A673 (cell line): ENCODE results near the gene NUP93. TPM values are rescaled to one million over a fixed set of nuclear protein-coding genes. Genes with fewer than 3 reads are reported as not detected.

Experiments used
- BruUV-seq: library from RNA; stranded (reverse); fragments of 400-500 nt; replicated peaks from 2 replicates; lab custom pipeline; 2021; lab: Mats Ljungman, UMichigan
- CTCF ChIA-PET: fragments of 300-600 bp; sonication (Branson Sonifier 250); formaldehyde crosslinking; loops from one replicate; lab custom pipeline; 2022; ENCODE audit warnings: antibody characterized with exemption; lab: Charles Lee
- POLR2A ChIA-PET: fragments of 300-600 bp; sonication (Branson Sonifier 250); formaldehyde crosslinking; loops from one replicate; lab custom pipeline; 2022; ENCODE audit warnings: antibody characterized with exemption; ENCODE audit not compliant: low non-redundant PET; lab: Charles Lee
- DNase-seq: peaks from one replicate; pipeline ENCODE4 v3.0.0-alpha.2; 2015; ENCODE audit warnings: low spot score
- H3K27ac ChIP-seq: fragments of 200-600 bp; sonication (generic); 2 replicates; pipeline ENCODE4 v1.5.1; 2016; ENCODE audit warnings: mixed run types, low read depth, mild to moderate bottlenecking, mixed read lengths, antibody characterized with exemption, low read length; ENCODE audit not compliant: poor library complexity, severe bottlenecking
- H3K27me3 ChIP-seq: fragments of 200-600 bp; sonication (generic); replicated peaks from 2 replicates; pipeline ENCODE4 v1.6.1; 2017; ENCODE audit warnings: mixed run types, low read depth, mild to moderate bottlenecking, mixed read lengths, antibody characterized with exemption, low read length; ENCODE audit not compliant: insufficient read depth, poor library complexity
- H3K36me3 ChIP-seq: fragments of 200-600 bp; sonication (generic); 2 replicates; pipeline ENCODE4 v1.6.1; 2016; ENCODE audit warnings: mixed run types, mild to moderate bottlenecking, mixed read lengths, antibody characterized with exemption, low read length; ENCODE audit not compliant: insufficient read depth, poor library complexity, severe bottlenecking
- H3K4me1 ChIP-seq: fragments of 200-600 bp; sonication (generic); 2 replicates; pipeline ENCODE4 v1.6.1; 2017; ENCODE audit warnings: mixed run types, mild to moderate bottlenecking, mixed read lengths, antibody characterized with exemption, low read length; ENCODE audit not compliant: insufficient read depth, poor library complexity, severe bottlenecking
- H3K4me3 ChIP-seq: fragments of 200-600 bp; sonication (generic); 2 replicates; pipeline ENCODE4 v1.5.1; 2016; ENCODE audit warnings: low read depth, mixed run types, mild to moderate bottlenecking, mixed read lengths, low read length; ENCODE audit not compliant: poor library complexity, severe bottlenecking
- H3K9me3 ChIP-seq: fragments of 200-600 bp; sonication (generic); 2 replicates; pipeline ENCODE4 v1.6.1; 2016; ENCODE audit warnings: mixed run types, low read depth, mild to moderate bottlenecking, mixed read lengths, antibody characterized with exemption, low read length; ENCODE audit not compliant: poor library complexity, severe bottlenecking
- CTCF ChIP-seq: fragments of 300-800, 200-600 bp; sonication (generic); conservative IDR thresholded peaks from 2 replicates; pipeline ENCODE4 v1.5.1; 2017; ENCODE audit warnings: low read depth, mild to moderate bottlenecking, antibody characterized with exemption, low read length, moderate library complexity, mixed read lengths
- EZH2 ChIP-seq: fragments of 200-600 bp; sonication (generic); IDR thresholded peaks from 2 replicates; pipeline ENCODE4 v1.6.1; 2017; ENCODE audit warnings: borderline replicate concordance, low read depth, mild to moderate bottlenecking, mixed read lengths, antibody characterized with exemption, low read length; ENCODE audit not compliant: poor library complexity, severe bottlenecking
- intact Hi-C: fragments of 100-400 bp; cut with micrococcal nuclease; formaldehyde crosslinking; loops from one replicate; pipeline ENCODE4 v1.10.0; 2022; ENCODE audit not compliant: unreplicated experiment
- total RNA-seq: library from RNA; stranded (reverse); gene quantifications from 2 replicates; pipeline ENCODE4 v1.2.3, GENCODE V29; 2021

NUP93 gene
- total RNA-seq, 1 experiment from 2014 or later: 155 TPM

DNA sequence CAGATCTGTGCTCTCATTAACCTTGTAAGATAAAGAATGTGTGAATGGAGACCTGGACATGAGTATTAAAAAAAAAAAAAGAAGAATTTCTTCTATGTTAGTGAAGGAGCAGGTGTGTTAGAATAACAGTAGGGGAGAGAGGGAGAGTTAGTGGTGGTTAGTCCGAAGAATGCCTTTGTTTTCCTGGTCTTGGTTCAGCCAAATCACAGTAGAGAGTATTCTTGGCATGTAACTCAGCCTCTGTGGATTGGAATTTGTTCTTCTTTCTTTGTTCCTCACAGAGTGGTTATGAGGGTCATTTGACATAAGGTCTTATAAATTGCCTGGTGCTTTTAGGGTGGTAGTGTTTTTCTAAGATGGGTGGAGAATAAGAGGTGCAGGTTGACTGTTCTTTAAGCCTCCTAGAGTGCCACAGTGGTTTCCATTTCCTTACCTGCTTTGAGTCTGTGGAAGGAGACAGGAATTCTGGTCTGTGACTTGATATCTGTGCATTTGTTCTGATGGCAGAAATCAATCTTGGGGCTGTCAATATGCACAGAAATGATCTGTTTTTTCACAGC is 17.6 kb downstream of the NUP93 start:
- H3K27ac ChIP-seq: no peak overlapping the region
- ChIA-PET CTCF (no interaction called here), POLR2A (no interaction called here)
- H3K4me1 ChIP-seq: peaks cover 11% of the 10 kb centered on the region
- intact Hi-C loops: no loop called here
- H3K4me3 ChIP-seq: no peak overlapping the region
- no peaks in the 10 kb centered on the region for H3K27me3 ChIP-seq
- TF ChIP-seq EZH2: no peak
- no peak for TF ChIP-seq CTCF
- no peaks in the 10 kb centered on the region for H3K36me3 ChIP-seq
- no peak for DNase-seq
- H3K9me3 ChIP-seq: no peaks in the 10 kb centered on the region
- BruUV-seq: no TSS peak

DNA sequence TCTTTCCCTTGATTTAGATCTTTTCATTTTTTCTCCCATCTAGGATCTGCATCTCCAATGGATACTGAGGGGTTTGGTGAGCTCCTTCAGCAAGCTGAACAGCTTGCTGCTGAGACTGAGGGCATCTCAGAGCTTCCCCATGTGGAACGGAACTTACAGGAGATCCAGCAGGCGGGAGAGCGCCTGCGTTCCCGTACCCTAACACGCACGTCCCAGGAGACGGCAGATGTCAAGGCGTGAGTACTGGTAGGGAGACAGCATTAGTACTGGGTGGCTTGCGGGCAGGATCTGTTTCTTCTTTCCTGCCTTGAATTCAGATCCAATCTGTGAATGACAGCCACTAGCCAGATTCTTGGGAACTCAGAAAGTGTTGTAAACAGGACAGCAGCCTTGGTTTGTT is 18.3 kb downstream of the NUP93 start:
- no peak overlapping the region for H3K4me3 ChIP-seq
- H3K27ac ChIP-seq: no peak overlapping the region
- CTCF ChIA-PET: no interaction called here
- POLR2A ChIA-PET: no interaction called here
- no peaks in the 10 kb centered on the region for H3K36me3 ChIP-seq
- no peaks in the 10 kb centered on the region for H3K9me3 ChIP-seq
- no peaks in the 10 kb centered on the region for H3K27me3 ChIP-seq
- peaks cover 11% of the 10 kb centered on the region for H3K4me1 ChIP-seq
- no peak for TF ChIP-seq CTCF
- no peak for TF ChIP-seq EZH2
- no TSS peak for BruUV-seq
- intact Hi-C loops: no loop called here
- DNase-seq: no peak

DNA sequence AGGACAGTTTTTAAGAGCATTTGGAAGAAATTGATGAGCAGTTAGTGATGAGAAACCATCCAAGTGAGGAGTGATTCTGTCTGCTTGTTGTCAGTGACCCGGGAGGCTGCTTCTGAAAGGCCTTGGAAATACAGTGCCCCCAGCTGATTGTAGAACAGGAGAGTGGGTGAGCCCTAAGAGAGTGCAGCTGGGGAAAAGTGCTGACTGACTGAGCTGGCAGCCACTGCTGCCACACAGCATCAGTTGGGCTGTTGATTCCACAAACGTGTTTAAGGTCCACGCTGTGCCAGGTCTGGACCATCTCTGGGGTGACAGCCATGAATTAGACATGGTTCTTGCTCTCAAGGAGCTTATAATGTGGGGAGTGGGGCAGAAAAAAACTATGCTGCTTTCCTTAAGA is 18.9 kb downstream of the NUP93 start:
- intact Hi-C loops: no loop called here
- POLR2A ChIA-PET: no interaction called here
- Histone ChIP-seq H3K27me3 (no peaks in the 10 kb centered on the region), H3K27ac (no peak overlapping the region), H3K36me3 (no peaks in the 10 kb centered on the region), H3K9me3 (no peaks in the 10 kb centered on the region), H3K4me3 (no peak overlapping the region), H3K4me1 (peaks cover 11% of the 10 kb centered on the region)
- BruUV-seq: no TSS peak
- DNase-seq: no peak
- CTCF ChIA-PET: no interaction called here
- TF ChIP-seq EZH2: no peak
- no peak for TF ChIP-seq CTCF
